HL-60 (cell line): ENCODE data around the gene ZFHX3.

Source experiments
- DNase-seq, 2 experiments: peaks; one replicate each; pipeline ENCODE4 v3.0.0-alpha.2; 2010 to 2020; ENCODE audit warnings: low read depth in 1 of 2, low spot score in 1 of 2
- H3K27ac ChIP-seq: fragments of 250-450 bp; sonication (Bioruptor Pico); replicated peaks from 2 replicates; pipeline ENCODE4 v1.5.1; 2020; ENCODE audit warnings: mild to moderate bottlenecking, moderate library complexity
- H3K27me3 ChIP-seq: fragments of 250-450 bp; sonication (Bioruptor Pico); 2 replicates; pipeline ENCODE4 v1.5.1; 2021; ENCODE audit warnings: mild to moderate bottlenecking, moderate library complexity; ENCODE audit not compliant: insufficient read depth, poor library complexity, severe bottlenecking
- H3K4me3 ChIP-seq: replicated peaks from 2 replicates; pipeline ENCODE4 v1.5.1; 2011; ENCODE audit warnings: mild to moderate bottlenecking, control low read depth, low read length; ENCODE audit not compliant: insufficient read depth
- CTCF ChIP-seq: IDR thresholded peaks from one replicate; pipeline ENCODE4 v1.5.1; 2011; ENCODE audit warnings: low read length, control low read depth, inconsistent platforms; ENCODE audit not compliant: insufficient read depth
- GABPA ChIP-seq: IDR thresholded peaks from 2 replicates; pipeline ENCODE4 v1.6.1; 2012; ENCODE audit warnings: low read depth
- POLR2AphosphoS5 ChIP-seq: IDR thresholded peaks from 2 replicates; pipeline ENCODE4 v1.6.1; 2012; ENCODE audit warnings: low read depth
- REST ChIP-seq: IDR thresholded peaks from 2 replicates; pipeline ENCODE4 v1.6.1; 2012; ENCODE audit warnings: low read depth; ENCODE audit not compliant: insufficient replicate concordance
- SPI1 ChIP-seq: IDR thresholded peaks from 2 replicates; pipeline ENCODE4 v1.6.1; 2012; ENCODE audit warnings: low read depth, mild to moderate bottlenecking, borderline replicate concordance

ZFHX3 gene

GRCh38 chr16:72902206-72902605 is 145.7 kb downstream of the ZFHX3 start:
- no peak for TF ChIP-seq REST
- no peak for TF ChIP-seq GABPA
- TF ChIP-seq CTCF, result no peak
- no peak for TF ChIP-seq POLR2AphosphoS5
- TF ChIP-seq SPI1, result no peak
- H3K4me3 ChIP-seq, result no peak overlapping the region
- no peak overlapping the region for H3K27ac ChIP-seq
- no peak for DNase-seq
- no peaks in the 10 kb centered on the region for H3K27me3 ChIP-seq

DNA sequence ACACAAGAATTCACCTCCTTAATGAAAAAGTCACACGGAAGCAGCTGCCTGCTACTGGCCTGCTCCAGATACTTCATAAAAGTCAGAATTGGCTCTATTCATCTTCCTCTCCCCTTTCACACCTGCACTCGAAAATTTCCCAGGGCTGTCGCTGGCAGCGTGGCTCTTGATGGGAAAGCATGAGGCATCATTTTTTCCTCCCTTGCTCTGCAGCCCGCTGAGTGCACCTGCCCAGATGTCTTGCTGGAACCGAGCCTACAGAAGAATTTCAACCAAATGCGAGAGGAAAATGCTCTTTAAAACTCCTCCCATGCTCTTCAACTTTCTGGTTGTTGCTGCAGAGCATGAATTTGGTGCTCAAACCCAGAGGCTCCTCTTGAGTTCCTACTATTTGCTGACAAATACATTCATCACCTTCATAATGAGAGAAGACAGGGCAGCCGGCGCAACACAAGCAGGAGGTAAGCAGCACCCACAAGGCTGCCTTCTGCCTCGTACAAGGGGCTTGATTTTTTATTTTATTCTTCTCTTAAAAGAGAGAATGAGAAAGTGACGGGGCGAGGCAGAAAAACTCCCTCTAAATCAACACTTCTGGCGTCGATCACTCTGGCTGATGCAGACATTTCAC is 146.8 kb downstream of the ZFHX3 start:
- no peak for TF ChIP-seq POLR2AphosphoS5
- no peak for TF ChIP-seq REST
- no peak for TF ChIP-seq SPI1
- TF ChIP-seq GABPA, result no peak
- no peak for TF ChIP-seq CTCF
- Histone ChIP-seq H3K27me3 (no peaks in the 10 kb centered on the region), H3K27ac (no peak overlapping the region), H3K4me3 (no peak overlapping the region)
- no peak for DNase-seq

DNA sequence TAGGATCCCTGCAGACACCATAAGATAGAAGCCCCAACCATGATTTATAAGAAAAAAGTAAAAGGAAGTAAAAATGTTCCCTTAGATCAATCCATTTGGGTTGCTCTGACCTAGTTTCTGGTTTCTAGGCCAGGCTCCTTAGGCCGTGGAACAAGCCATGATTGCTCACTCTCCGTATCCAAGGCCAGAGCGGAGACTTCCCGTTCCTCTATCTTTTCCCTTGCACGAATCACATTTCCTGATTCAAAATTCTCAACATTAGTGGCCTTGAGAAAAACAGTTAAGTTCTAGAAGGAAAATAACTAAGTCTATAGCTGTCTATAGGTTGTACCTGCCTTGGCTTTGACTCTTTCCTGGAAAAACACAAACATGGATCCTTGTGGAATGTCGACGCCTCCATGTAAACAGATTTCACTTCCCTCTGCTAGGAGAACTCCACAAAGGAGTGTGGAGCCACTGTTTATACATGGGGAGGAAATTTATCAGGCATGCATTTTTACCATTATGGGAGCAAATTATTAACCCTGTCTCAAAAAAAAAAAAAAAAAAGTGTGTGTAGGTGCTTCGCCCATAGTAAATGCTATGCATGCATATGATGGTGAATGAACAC is 149.6 kb downstream of the ZFHX3 start:
- no peaks in the 10 kb centered on the region for H3K27me3 ChIP-seq
- DNase-seq, result no peak
- H3K27ac ChIP-seq, result no peak overlapping the region
- TF ChIP-seq GABPA (no peak), POLR2AphosphoS5 (no peak), SPI1 (no peak), CTCF (no peak), REST (no peak)
- H3K4me3 ChIP-seq, result no peak overlapping the region
